H1 (cell line): ENCODE results near the gene CALM1. TPM values are rescaled to one million over a fixed set of nuclear protein-coding genes. Genes with fewer than 3 reads are reported as not detected.

Experiments
- CTCF ChIA-PET: fragments of 300-600 bp; sonication (Branson Sonifier 250); formaldehyde crosslinking; loops from one replicate; lab custom pipeline; 2021; ENCODE audit not compliant: partially characterized antibody; lab: Charles Lee
- POLR2A ChIA-PET: fragments of 300-600 bp; sonication (Branson Sonifier 250); formaldehyde crosslinking; loops from one replicate; lab custom pipeline; 2021; ENCODE audit warnings: inconsistent platforms; ENCODE audit not compliant: partially characterized antibody; lab: Charles Lee
- DNase-seq, 2 experiments: peaks; one replicate each; pipeline versions ENCODE4 v3.0.0 to v3.0.0-alpha.2; 2010 to 2022; ENCODE audit warnings: low spot score in 2 of 2, low read depth in 1 of 2, mixed read lengths in 1 of 2
- FAIRE-seq: peaks from 2 replicates; lab custom pipeline; 2011; peaks lifted over from hg19 to GRCh38; lab: Jason Lieb, UNC
- H2AFZ ChIP-seq: 2 replicates; pipeline ENCODE4 v1.8.1; 2012; ENCODE audit warnings: low read length, inconsistent platforms
- H2AK5ac ChIP-seq: 2 replicates; pipeline ENCODE4 v1.6.1; 2013; ENCODE audit warnings: low read depth, low read length
- H2BK120ac ChIP-seq: replicated peaks from 2 replicates; pipeline ENCODE3; 2013; ENCODE audit warnings: low read depth, low read length, inconsistent platforms
- H2BK12ac ChIP-seq: 2 replicates; pipeline ENCODE4 v1.6.1; 2013; ENCODE audit warnings: low read depth, low read length
- H2BK15ac ChIP-seq: 2 replicates; pipeline ENCODE4 v1.6.1; 2013; ENCODE audit warnings: low read length
- H2BK20ac ChIP-seq: 2 replicates; pipeline ENCODE4 v1.6.1; 2013; ENCODE audit warnings: low read length
- H2BK5ac ChIP-seq: 2 replicates; pipeline ENCODE4 v1.6.1; 2013; ENCODE audit warnings: low read depth, low read length
- H3K14ac ChIP-seq: 2 replicates; pipeline ENCODE4 v1.6.1; 2013; ENCODE audit warnings: inconsistent platforms; ENCODE audit not compliant: insufficient read length
- H3K18ac ChIP-seq: 2 replicates; pipeline ENCODE4 v1.6.1; 2013; ENCODE audit warnings: low read length; ENCODE audit errors: extremely low read depth
- H3K23ac ChIP-seq: 2 replicates; pipeline ENCODE4 v1.6.1; 2013; ENCODE audit warnings: inconsistent platforms; ENCODE audit not compliant: insufficient read length
- H3K23me2 ChIP-seq: 2 replicates; pipeline ENCODE4 v1.6.1; 2013; ENCODE audit warnings: low read depth, low read length
- H3K27ac ChIP-seq: 2 replicates; pipeline ENCODE4 v1.6.1; 2011; ENCODE audit warnings: low read depth, low read length, inconsistent platforms
- H3K27me3 ChIP-seq, 4 experiments: replicated peaks in 1 of 4; 1 replicate in 1 of 4; 2 replicates in 3 of 4; pipeline versions ENCODE4 v1.6.1 to v1.8.1; 2011 to 2013; ENCODE audit warnings: low read length in 3 of 4, mild to moderate bottlenecking in 3 of 4, inconsistent platforms in 2 of 4, mixed read lengths in 2 of 4, moderate library complexity in 1 of 4; ENCODE audit not compliant: control insufficient read depth in 3 of 4, insufficient read depth in 3 of 4; ENCODE audit errors: extremely low read depth in 1 of 4
- H3K36me3 ChIP-seq, 4 experiments: 2 replicates each; pipeline versions ENCODE4 v1.6.1 to v1.8.1; 2011 to 2013; ENCODE audit warnings: mild to moderate bottlenecking in 4 of 4, low read length in 3 of 4, moderate library complexity in 2 of 4, control low read depth in 1 of 4, inconsistent platforms in 1 of 4; ENCODE audit not compliant: insufficient read depth in 4 of 4, control insufficient read depth in 2 of 4
- H3K4ac ChIP-seq: replicated peaks from 2 replicates; pipeline ENCODE3; 2013; ENCODE audit warnings: low read length, low read depth, mixed read lengths, inconsistent platforms; ENCODE audit not compliant: insufficient read length
- H3K4me1 ChIP-seq, 4 experiments: replicated peaks in 1 of 4; 1 replicate in 1 of 4; 2 replicates in 3 of 4; pipeline versions ENCODE4 v1.6.1 to v1.8.1; 2011 to 2013; ENCODE audit warnings: low read length in 3 of 4, inconsistent platforms in 2 of 4, mixed read lengths in 1 of 4; ENCODE audit not compliant: insufficient read depth in 4 of 4, control insufficient read depth in 3 of 4
- H3K4me2 ChIP-seq, 2 experiments: 2 replicates each; pipeline versions ENCODE4 v1.6.1 to v1.8.1; 2011 to 2013; ENCODE audit warnings: low read depth in 2 of 2, low read length in 2 of 2, control low read depth in 1 of 2, inconsistent platforms in 1 of 2, mild to moderate bottlenecking in 1 of 2; ENCODE audit not compliant: insufficient read depth in 1 of 2
- H3K4me3 ChIP-seq, 4 experiments: fragments of 200-600, 300-600 bp in 1 of 4; sonication (generic), shearing (Covaris generic), sonication (Bioruptor Twin) in 1 of 4; 2 replicates each; pipeline versions ENCODE4 v1.5.1 to v1.8.1; 2011 to 2016; ENCODE audit warnings: low read length in 4 of 4, low read depth in 3 of 4, control low read depth in 2 of 4, inconsistent platforms in 2 of 4, mild to moderate bottlenecking in 2 of 4, mixed read lengths in 1 of 4, moderate library complexity in 1 of 4; ENCODE audit not compliant: insufficient read depth in 2 of 4; ENCODE audit errors: extremely low read depth in 1 of 4
- H3K56ac ChIP-seq: replicated peaks from 2 replicates; pipeline ENCODE3; 2013; ENCODE audit warnings: low read depth, mild to moderate bottlenecking, mixed read lengths, low read length, inconsistent platforms; ENCODE audit not compliant: insufficient read length
- H3K79me1 ChIP-seq: 2 replicates; pipeline ENCODE4 v1.6.1; 2013; ENCODE audit warnings: low read depth, low read length, control low read depth
- H3K79me2 ChIP-seq, 2 experiments: 2 replicates each; pipeline versions ENCODE4 v1.6.1 to v1.8.1; 2012 to 2013; ENCODE audit warnings: low read length in 2 of 2, mild to moderate bottlenecking in 2 of 2, inconsistent platforms in 1 of 2; ENCODE audit not compliant: insufficient read depth in 2 of 2, control insufficient read depth in 1 of 2
- H3K9ac ChIP-seq, 4 experiments: replicated peaks in 1 of 4; 1 replicate in 1 of 4; 2 replicates in 3 of 4; pipeline versions ENCODE4 v1.6.1 to v1.8.1; 2011 to 2013; ENCODE audit warnings: low read depth in 3 of 4, low read length in 3 of 4, control low read depth in 2 of 4, mild to moderate bottlenecking in 2 of 4, moderate library complexity in 2 of 4, inconsistent platforms in 1 of 4; ENCODE audit errors: extremely low read depth in 1 of 4
- H3K9me3 ChIP-seq, 2 experiments: 2 replicates each; pipeline versions ENCODE4 v1.6.1 to v1.8.1; 2012 to 2013; ENCODE audit warnings: mild to moderate bottlenecking in 2 of 2, moderate library complexity in 2 of 2, control low read depth in 1 of 2, inconsistent platforms in 1 of 2, low read depth in 1 of 2, low read length in 1 of 2, mixed read lengths in 1 of 2; ENCODE audit not compliant: insufficient read depth in 2 of 2
- H4K20me1 ChIP-seq, 2 experiments: replicated peaks in 1 of 2; 2 replicates each; pipeline versions ENCODE3 to v1.8.1; 2011 to 2013; ENCODE audit warnings: inconsistent platforms in 2 of 2, low read length in 2 of 2, mild to moderate bottlenecking in 1 of 2; ENCODE audit not compliant: insufficient read depth in 2 of 2, control insufficient read depth in 1 of 2
- H4K5ac ChIP-seq: 2 replicates; pipeline ENCODE4 v1.6.1; 2013; ENCODE audit warnings: low read length, low read depth, mixed read lengths, inconsistent platforms; ENCODE audit not compliant: insufficient read length
- H4K8ac ChIP-seq: 2 replicates; pipeline ENCODE4 v1.8.0; 2013; ENCODE audit warnings: mild to moderate bottlenecking, moderate library complexity, low read length, inconsistent platforms; ENCODE audit not compliant: insufficient read depth; ENCODE audit errors: extremely low read depth
- H4K91ac ChIP-seq: replicated peaks from 2 replicates; pipeline ENCODE3; 2013; ENCODE audit warnings: low read length, mixed read lengths, inconsistent platforms; ENCODE audit not compliant: insufficient read length
- ATF3 ChIP-seq: IDR thresholded peaks from 2 replicates; pipeline ENCODE4 v1.6.1; 2011; ENCODE audit warnings: low read depth, mild to moderate bottlenecking, low read length; ENCODE audit not compliant: insufficient read depth
- BCL11A ChIP-seq, 2 experiments: IDR thresholded peaks; one replicate each; pipeline ENCODE4 v1.6.1; 2011; ENCODE audit warnings: low read depth in 2 of 2, low read length in 2 of 2, mild to moderate bottlenecking in 2 of 2
- SIX5 ChIP-seq: IDR thresholded peaks from 2 replicates; pipeline ENCODE4 v1.6.1; 2011; ENCODE audit warnings: mild to moderate bottlenecking, low read depth, low read length
- WGBS, 2 experiments: shearing (Covaris generic) in 1 of 2; methylation state at CpG; one replicate each; pipeline versions ENCODE4 v1.1.6 to v1.1.7; 2013 to 2015; ENCODE audit warnings: low lambda C conversion rate in 2 of 2, mixed read lengths in 2 of 2, inconsistent platforms in 1 of 2, low coverage in 1 of 2, missing lambda C conversion rate in 1 of 2; ENCODE audit not compliant: insufficient replicate concordance in 2 of 2, insufficient coverage in 1 of 2, insufficient read length in 1 of 2; ENCODE audit errors: extremely low coverage in 1 of 2, missing lambda C conversion rate in 1 of 2; 5-methylcytosine and 5-hydroxymethylcytosine counted together
- polyA plus RNA-seq, 7 experiments: library from polyadenylated mRNA; depleted of rRNA in 3 of 7; stranded (reverse) in 5 of 7; unstranded in 2 of 7; fragments of >200 nt in 5 of 7; fragments of 200-250 nt in 2 of 7; gene quantifications; 1 replicate in 5 of 7; 2 replicates in 1 of 7; 4 replicates in 1 of 7; pipeline versions ENCODE4 v1.2.1 to v1.2.3, GENCODE V29; 2011 to 2013; ENCODE audit warnings: missing spikeins in 2 of 7, mixed read lengths in 2 of 7
- total RNA-seq: library from RNA; stranded (reverse); fragmentation: NEBNext Ultra II Directional; extraction: Animal tissue kit (Norgen Biotek cat#: 25700); gene quantifications from 2 replicates; pipeline ENCODE4 v1.2.1, GENCODE V29; 2021
- TF ChIP-seq, protein P1 (sequence below): IDR thresholded peaks from 2 replicates; pipeline ENCODE4 v1.6.1; 2012; ENCODE audit warnings: low read length, inconsistent platforms

Gene CALM1
- total and polyA plus RNA-seq, 2 of the 8 experiments (the other 6 are each of a cell fraction or from before 2014, with no cell fraction given) = 285 to 422 TPM

DNA sequence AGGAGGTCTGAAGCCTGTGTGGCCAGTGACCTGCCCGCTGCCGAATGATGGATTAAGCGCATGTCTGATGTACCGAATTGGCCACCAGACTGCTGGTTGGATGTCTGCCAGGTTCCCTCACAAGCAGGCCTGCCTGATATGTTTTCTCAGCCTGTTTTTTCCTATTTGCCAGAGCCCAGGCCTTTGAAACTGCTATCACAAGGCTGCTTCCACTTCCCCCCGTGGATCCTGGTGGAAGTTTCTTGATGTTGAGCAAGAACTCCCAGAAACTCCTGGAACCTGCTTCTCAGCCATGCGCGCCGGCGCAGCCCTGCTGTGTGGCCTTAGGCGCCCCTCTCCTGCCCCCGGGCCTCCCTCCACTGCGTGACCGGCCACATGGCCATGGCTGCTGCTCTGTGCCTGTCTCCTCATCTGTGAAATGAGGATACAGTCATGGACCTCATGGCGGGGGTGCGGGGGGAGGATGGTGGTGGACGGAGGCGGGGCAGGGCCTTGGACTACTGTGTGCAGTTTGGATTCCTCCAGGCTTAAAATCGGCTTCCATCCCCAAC is 56.6 kb downstream of the CALM1 start:
- Histone ChIP-seq H2BK20ac (peak overlapping the region; percentile 76; the same call in 1 of the 2 replicates), H3K79me1 (no peaks in the 10 kb centered on the region), H3K4me2 (peak overlapping the region; percentile 50 to 70), H3K56ac (no peak overlapping the region), H3K27me3 (no peaks in the 10 kb centered on the region; a peak in 1 of 7 replicates), H3K4me1 (peaks cover 0 to 12% (median 9%) of the 10 kb centered on the region in 4 experiments; a peak in 6 of 7 replicates), H3K4me3 (peak overlapping the region in 1 of 4 experiments; percentile 55; a peak in 1 of 8 replicates), H3K36me3 (no peaks in the 10 kb centered on the region), H3K23me2 (no peaks in the 10 kb centered on the region; the same call in 1 of the 2 replicates), H3K23ac (no peak overlapping the region), H2BK120ac (no peak overlapping the region), H3K9ac (no peak overlapping the region), H2BK12ac (peak overlapping the region; percentile 35; the same call in 1 of the 2 replicates), H4K91ac (peak overlapping the region; percentile 46), H2BK5ac (peak overlapping the region; percentile 10; the same call in 1 of the 2 replicates), H3K14ac (no peak overlapping the region), H2AK5ac (no peak overlapping the region), H3K79me2 (no peaks in the 10 kb centered on the region), H4K20me1 (no peaks in the 10 kb centered on the region), H2AFZ (no peak overlapping the region), H3K27ac (no peak overlapping the region), H2BK15ac (peak overlapping the region; percentile 10; the same call in 1 of the 2 replicates), H3K18ac (peak overlapping the region; percentile 52; the same call in 1 of the 2 replicates), H4K8ac (peak overlapping the region; percentile 77; the same call in 1 of the 2 replicates), H3K4ac (peak overlapping the region; percentile 66), H3K9me3 (no peaks in the 10 kb centered on the region)
- ChIA-PET CTCF (interaction anchor here (0.7 to 1.5 kb wide), 7 partner anchors 10 to 304 kb away, joined by 3 read pairs; no protein-coding TSS in a partner anchor), POLR2A (interaction anchor here (0.6 to 1.6 kb wide), 3 partner anchors 11 to 46 kb away, joined by 3 to 7 read pairs (median 5); no protein-coding TSS in a partner anchor)
- peak in 1 of 2 experiments; percentile 43 for DNase-seq
- WGBS, 2 experiments = 88% methylated on average over 15 of the region's 18 CpGs; no CpG with 5 or more reads in 1 of the 2 experiments
- TF ChIP-seq, protein P1, sequence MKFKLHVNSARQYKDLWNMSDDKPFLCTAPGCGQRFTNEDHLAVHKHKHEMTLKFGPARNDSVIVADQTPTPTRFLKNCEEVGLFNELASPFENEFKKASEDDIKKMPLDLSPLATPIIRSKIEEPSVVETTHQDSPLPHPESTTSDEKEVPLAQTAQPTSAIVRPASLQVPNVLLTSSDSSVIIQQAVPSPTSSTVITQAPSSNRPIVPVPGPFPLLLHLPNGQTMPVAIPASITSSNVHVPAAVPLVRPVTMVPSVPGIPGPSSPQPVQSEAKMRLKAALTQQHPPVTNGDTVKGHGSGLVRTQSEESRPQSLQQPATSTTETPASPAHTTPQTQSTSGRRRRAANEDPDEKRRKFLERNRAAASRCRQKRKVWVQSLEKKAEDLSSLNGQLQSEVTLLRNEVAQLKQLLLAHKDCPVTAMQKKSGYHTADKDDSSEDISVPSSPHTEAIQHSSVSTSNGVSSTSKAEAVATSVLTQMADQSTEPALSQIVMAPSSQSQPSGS = no peak
- TF ChIP-seq SIX5 (no peak), BCL11A (IDR thresholded peaks at IDR 0.05; ENCODE audit: low read depth in 2 of 2, low read length in 2 of 2) (no peak), ATF3 (no peak)
- TF ChIP-seq, all 59 proteins: peak for 0
- FAIRE-seq = no peak
- H4K5ac ChIP-seq = no peak overlapping the region
